GM10847 (cell line): ENCODE data around the gene SEPTIN8.

Source experiments
- POLR2A ChIP-seq: IDR thresholded peaks from 2 replicates; pipeline ENCODE4 v1.6.1; 2011; ENCODE audit not compliant: insufficient read length; ENCODE audit errors: extremely low read depth

The SEPTIN8 gene

GRCh38 chr5:132748522-132749000 lies 28.5 kb downstream of the SEPTIN8 start:
- TF ChIP-seq POLR2A = no peak

GRCh38 chr5:132747616-132748440 lies 29.2 kb downstream of the SEPTIN8 start:
- TF ChIP-seq POLR2A = no peak

DNA sequence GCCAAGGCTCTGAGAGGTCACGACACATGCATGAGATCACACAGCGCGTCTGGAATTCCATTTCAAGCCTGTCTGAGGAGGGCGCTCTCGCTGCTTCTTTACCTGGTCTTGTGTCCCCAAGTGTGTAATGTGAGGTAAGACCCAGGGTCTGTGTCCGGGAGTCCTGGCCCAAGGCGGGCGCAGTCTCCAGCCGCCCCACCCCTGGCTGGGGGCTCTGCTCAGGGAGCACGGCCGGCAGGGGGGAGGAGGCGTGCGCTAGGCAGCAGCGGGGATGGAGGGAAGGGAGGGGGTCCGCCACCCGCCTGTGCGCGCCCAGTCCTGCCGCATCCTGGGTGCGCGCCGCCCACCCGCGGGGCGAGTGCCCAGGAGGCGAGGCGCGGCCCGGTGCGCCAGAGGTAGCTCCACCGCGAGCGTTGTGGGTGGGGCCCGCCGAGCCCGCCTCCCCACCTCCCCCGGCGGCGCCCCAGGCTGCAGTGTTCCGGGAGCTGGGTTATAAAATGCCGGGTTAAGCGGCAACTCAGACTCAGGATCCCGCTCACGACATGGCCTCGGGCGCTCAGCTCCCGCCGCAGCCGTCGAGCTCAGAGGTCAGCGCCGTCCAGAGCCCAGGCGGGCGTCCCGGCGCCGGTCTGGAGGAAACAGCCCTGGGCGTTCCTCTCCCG lies 30.0 kb downstream of the SEPTIN8 start, which contains the start of gene CCNI2:
Gene CCNI2 (plus strand): TSS at position 473 of the 662 bp plus-strand sequence. CDS start 70 bp downstream, at position 543.
- TF ChIP-seq POLR2A = no peak

- TF ChIP-seq POLR2A = no peak
These were observed 30.5 kb downstream of the SEPTIN8 start for GRCh38 chr5:132746592-132746953.

GRCh38 chr5:132744659-132745058 lies 32.4 kb downstream of the SEPTIN8 start:
- no peak for TF ChIP-seq POLR2A

GRCh38 chr5:132742626-132743025 lies 34.4 kb downstream of the SEPTIN8 start:
- TF ChIP-seq POLR2A = no peak

- no peak for TF ChIP-seq POLR2A
These were observed 34.9 kb downstream of the SEPTIN8 start for GRCh38 chr5:132742158-132742557.

DNA sequence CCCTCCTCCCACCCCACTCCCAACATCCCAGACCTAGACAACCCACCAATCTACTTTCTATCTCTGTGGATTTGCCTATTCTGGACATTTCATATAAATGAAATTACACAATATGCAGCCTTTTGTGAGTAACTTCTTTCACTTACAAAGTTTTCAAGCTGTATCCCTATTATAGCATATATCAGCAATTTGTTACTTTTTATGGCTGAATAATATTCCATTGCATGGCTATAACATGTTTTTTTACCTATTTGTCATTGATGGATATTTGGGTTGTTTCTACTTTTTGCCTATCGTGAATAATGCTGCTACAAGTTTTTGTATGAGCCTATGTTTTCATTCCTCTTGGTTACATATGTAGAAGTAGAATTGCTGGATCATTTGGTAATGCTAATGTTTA lies 37.8 kb downstream of the SEPTIN8 start:
- no peak for TF ChIP-seq POLR2A

GRCh38 chr5:132737982-132738681 lies 38.9 kb downstream of the SEPTIN8 start:
- TF ChIP-seq POLR2A = no peak

DNA sequence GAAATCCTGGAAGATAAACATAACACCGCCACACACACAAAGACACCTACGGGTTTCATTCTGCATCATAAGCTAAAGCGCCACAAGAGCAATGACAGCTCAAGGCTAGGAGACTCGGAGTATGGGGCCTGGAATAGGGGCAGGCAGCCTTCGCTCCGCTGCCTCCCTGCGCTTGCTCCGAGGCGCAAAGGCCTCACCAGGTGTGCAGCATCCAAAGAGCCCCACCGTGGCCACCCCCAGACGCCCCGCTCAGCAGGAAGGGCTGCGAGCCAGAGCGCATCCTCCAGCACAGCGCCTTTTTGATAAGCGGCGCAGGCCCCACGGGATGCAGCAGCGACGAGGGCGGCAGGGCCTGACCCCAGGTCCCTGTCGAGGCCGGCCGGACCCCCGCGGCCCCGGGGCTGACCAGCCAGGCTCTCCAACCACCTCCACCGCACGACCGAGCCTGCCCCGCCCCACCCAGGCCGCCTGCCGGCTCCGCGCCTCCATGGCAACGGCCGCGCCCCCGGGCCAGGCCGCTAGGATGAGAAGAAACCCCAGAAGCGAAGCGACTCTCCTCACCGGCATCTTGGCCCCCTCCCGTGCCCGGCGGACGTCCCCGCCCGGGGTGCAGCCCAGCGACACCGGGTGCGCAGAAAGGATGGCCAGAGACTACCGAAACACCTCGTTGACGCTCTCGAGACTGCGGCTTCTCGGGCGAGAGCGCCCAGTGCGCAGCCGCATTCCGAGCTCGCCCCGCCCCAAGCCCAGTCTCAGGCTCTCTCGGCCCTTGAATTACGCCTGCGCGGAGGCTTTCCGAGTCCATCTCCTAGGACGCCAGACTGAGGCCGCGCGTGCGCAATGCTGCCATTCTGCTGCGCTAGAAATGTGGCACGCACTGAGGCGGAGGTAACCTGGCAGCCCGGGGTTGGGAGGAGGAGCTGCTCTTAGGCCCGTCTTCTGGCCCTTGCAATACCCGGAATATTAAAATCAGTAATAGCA lies 39.9 kb downstream of the SEPTIN8 start, which contains the start of gene KIF3A:
Gene KIF3A (minus strand): TSS at position 694 of the 981 bp plus-strand sequence. CDS start 127 bp downstream, at position 567.
- TF ChIP-seq POLR2A = peak; percentile 71

- no peak for TF ChIP-seq POLR2A
These were observed 42.4 kb downstream of the SEPTIN8 start for GRCh38 chr5:132734687-132735086.

DNA sequence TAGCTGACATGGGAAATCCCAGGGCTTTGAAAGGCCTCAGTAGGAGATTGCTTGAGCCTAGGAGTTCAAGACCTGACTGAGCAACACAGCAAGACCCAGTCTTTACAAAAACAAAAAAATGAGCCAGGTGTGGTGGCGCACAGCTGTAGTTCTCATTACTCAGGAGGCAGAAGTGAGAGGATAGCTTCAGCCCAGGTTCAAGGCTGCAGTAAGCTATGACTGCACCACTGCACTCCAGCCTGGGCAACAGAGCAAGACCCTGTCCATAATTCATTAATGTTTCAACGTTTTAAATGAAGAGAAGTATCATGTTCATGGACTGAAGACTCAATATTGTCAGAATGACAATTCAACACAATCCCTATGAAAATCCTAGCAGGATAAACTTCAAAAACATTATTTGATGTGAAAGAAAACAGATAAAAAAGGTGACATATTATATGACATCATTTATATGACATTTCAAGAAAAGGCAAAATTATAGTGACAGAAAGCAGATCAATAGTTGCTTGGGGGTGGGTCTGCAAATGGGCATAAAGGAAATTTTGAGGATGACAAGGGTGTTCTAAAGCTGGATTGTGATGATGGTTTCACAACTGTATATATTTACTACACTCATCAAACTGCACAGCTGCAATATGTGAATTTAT lies 43.4 kb downstream of the SEPTIN8 start:
- no peak for TF ChIP-seq POLR2A

DNA sequence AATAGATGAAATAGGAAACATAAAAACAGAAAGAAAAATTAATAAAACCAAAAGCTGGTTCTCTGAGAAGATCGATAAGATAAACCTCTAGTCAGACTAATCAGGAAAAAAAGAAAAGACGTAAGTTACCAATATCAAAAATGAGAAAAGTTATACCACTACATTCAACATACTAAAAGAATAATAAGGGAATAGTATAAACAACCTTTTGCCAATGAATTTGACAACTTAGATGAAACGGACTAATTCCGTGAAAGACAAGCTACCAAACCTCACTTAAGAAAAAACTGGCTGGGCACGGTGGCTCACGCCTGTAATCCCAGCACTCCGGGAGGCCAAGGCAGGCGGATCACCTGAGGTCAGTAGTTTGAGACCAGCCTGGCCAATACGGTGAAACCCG lies 47.1 kb downstream of the SEPTIN8 start:
- TF ChIP-seq POLR2A = no peak

- TF ChIP-seq POLR2A = no peak
These were observed 51.3 kb downstream of the SEPTIN8 start for GRCh38 chr5:132725745-132726144.

DNA sequence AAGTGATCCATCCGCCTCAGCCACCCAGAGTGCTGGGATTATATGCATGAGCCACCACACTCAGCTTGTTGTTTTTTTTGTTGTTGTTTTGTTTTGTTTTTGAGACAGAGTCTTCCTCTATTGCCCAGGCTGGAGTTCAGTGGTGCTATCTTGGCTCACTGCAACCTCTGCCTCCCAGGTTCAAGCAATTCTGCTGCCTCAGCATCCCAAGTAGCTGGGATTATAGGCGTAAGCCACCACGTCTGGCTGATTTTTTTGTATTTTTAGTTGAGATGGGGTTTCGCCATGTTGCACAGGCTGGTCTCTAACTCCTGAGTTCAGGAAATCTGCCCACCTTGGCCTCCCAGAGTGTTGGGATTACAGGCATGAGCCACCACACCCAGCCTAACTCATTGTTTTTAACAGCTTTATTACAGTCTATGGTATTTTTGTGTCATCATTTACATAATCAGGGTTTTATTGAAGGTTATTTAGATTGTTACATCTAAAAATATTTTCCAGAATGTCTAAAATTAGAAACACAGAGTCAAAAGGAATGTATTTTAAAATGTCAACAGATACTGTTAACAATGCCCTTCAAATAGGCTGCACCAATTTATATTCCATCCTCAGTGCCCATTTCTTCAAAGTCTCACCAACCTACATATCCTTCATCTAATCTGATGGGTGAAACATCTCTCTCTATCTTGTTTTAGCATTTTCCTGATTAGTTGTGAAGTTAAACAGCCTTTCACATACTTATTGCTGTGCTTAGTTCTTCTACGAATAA lies 58.3 kb downstream of the SEPTIN8 start:
- TF ChIP-seq POLR2A = no peak
